KMS-11 (cell line): ENCODE measurements around the gene CX3CL1.

Source experiments
- H2AFZ ChIP-seq: fragments of 200-600 bp; sonication (generic); 2 replicates; pipeline ENCODE4 v1.6.1; 2016; ENCODE audit warnings: antibody characterized with exemption, mixed run types, low read depth
- H3K27ac ChIP-seq: fragments of 200-600 bp; sonication (generic); 2 replicates; pipeline ENCODE4 v1.6.1; 2016; ENCODE audit warnings: mild to moderate bottlenecking, mixed run types
- H3K27me3 ChIP-seq: fragments of 200-600 bp; sonication (generic); 2 replicates; pipeline ENCODE4 v1.6.1; 2017; ENCODE audit warnings: mild to moderate bottlenecking, low read depth, mixed run types, moderate library complexity; ENCODE audit not compliant: insufficient read depth
- H3K36me3 ChIP-seq: fragments of 200-600 bp; sonication (generic); 2 replicates; pipeline ENCODE4 v1.6.1; 2017; ENCODE audit warnings: mild to moderate bottlenecking, mixed run types; ENCODE audit not compliant: insufficient read depth
- H3K4me1 ChIP-seq: fragments of 200-600 bp; sonication (generic); 2 replicates; pipeline ENCODE4 v1.6.1; 2016; ENCODE audit warnings: mild to moderate bottlenecking, low read depth, mixed run types; ENCODE audit not compliant: poor library complexity, severe bottlenecking
- H3K4me2 ChIP-seq: fragments of 200-600 bp; sonication (generic); 2 replicates; pipeline ENCODE4 v1.7.0; 2016; ENCODE audit warnings: mild to moderate bottlenecking, mixed run types
- H3K4me3 ChIP-seq: fragments of 200-600 bp; sonication (generic); IDR thresholded peaks from 2 replicates; pipeline ENCODE4 v1.6.1; 2017; ENCODE audit warnings: low read depth, low read length, mixed read lengths; ENCODE audit not compliant: insufficient read depth
- H3K79me2 ChIP-seq: fragments of 200-600 bp; sonication (generic); 2 replicates; pipeline ENCODE4 v1.6.1; 2016; ENCODE audit warnings: low read depth, mixed run types; ENCODE audit not compliant: insufficient read depth
- H3K9ac ChIP-seq: fragments of 200-600 bp; sonication (generic); 2 replicates; pipeline ENCODE4 v1.6.1; 2016; ENCODE audit warnings: mild to moderate bottlenecking, mixed run types
- H4K20me1 ChIP-seq: fragments of 200-600 bp; sonication (generic); 2 replicates; pipeline ENCODE4 v1.6.1; 2016; ENCODE audit warnings: mild to moderate bottlenecking, mixed run types; ENCODE audit not compliant: insufficient read depth
- CTCF ChIP-seq: fragments of 200-600 bp; sonication (generic); conservative IDR thresholded peaks from 2 replicates; pipeline ENCODE4 v1.6.1; 2017; ENCODE audit warnings: low read depth, mild to moderate bottlenecking, antibody characterized with exemption, low read length, moderate library complexity, mixed read lengths

CX3CL1 gene

GRCh38 chr16:57376313-57376818 is 4.1 kb downstream of the CX3CL1 start:
- Histone ChIP-seq H3K27ac (no peak overlapping the region), H3K4me3 (no peak overlapping the region), H3K4me1 (no peaks in the 10 kb centered on the region), H3K27me3 (no peaks in the 10 kb centered on the region), H3K79me2 (no peaks in the 10 kb centered on the region), H3K4me2 (no peak overlapping the region), H3K36me3 (no peaks in the 10 kb centered on the region), H2AFZ (no peak overlapping the region), H4K20me1 (no peaks in the 10 kb centered on the region), H3K9ac (no peak overlapping the region)
- TF ChIP-seq CTCF = no peak

GRCh38 chr16:57377080-57377841 is 5.0 kb downstream of the CX3CL1 start:
- H3K9ac ChIP-seq = no peak overlapping the region
- no peaks in the 10 kb centered on the region for H3K36me3 ChIP-seq
- no peak for TF ChIP-seq CTCF
- H4K20me1 ChIP-seq = no peaks in the 10 kb centered on the region
- no peaks in the 10 kb centered on the region for H3K79me2 ChIP-seq
- no peak overlapping the region for H2AFZ ChIP-seq
- H3K4me1 ChIP-seq = no peaks in the 10 kb centered on the region
- no peak overlapping the region for H3K4me3 ChIP-seq
- H3K4me2 ChIP-seq = no peak overlapping the region
- no peak overlapping the region for H3K27ac ChIP-seq
- H3K27me3 ChIP-seq = no peaks in the 10 kb centered on the region

GRCh38 chr16:57379579-57379978 is 7.3 kb downstream of the CX3CL1 start:
- H3K4me2 ChIP-seq = no peak overlapping the region
- H4K20me1 ChIP-seq = no peaks in the 10 kb centered on the region
- no peak overlapping the region for H3K27ac ChIP-seq
- no peaks in the 10 kb centered on the region for H3K79me2 ChIP-seq
- no peaks in the 10 kb centered on the region for H3K27me3 ChIP-seq
- no peaks in the 10 kb centered on the region for H3K4me1 ChIP-seq
- H3K9ac ChIP-seq = no peak overlapping the region
- H3K36me3 ChIP-seq = no peaks in the 10 kb centered on the region
- H3K4me3 ChIP-seq = no peak overlapping the region
- no peak for TF ChIP-seq CTCF
- no peak overlapping the region for H2AFZ ChIP-seq

- Histone ChIP-seq H4K20me1 (no peaks in the 10 kb centered on the region), H3K27me3 (no peaks in the 10 kb centered on the region), H3K9ac (no peak overlapping the region), H3K36me3 (no peaks in the 10 kb centered on the region), H3K4me2 (no peak overlapping the region), H2AFZ (no peak overlapping the region), H3K27ac (no peak overlapping the region), H3K4me1 (no peaks in the 10 kb centered on the region), H3K4me3 (no peak overlapping the region), H3K79me2 (no peaks in the 10 kb centered on the region)
- TF ChIP-seq CTCF = no peak
Measured at GRCh38 chr16:57380671-57381462, 8.6 kb downstream of the CX3CL1 start.
